GM19351 (cell line): ENCODE measurements around the gene PALLD.

Experiments
- ATAC-seq: cut with Tn5 transposase; IDR thresholded peaks from one replicate; pipeline ENCODE4 v1.9.1; 2021; ENCODE audit warnings: mild to moderate bottlenecking, moderate library complexity; ENCODE audit not compliant: unreplicated experiment

PALLD gene

GRCh38 chr4:168811786-168812651 is 315.2 kb downstream of the PALLD start:
- ATAC-seq: no peak

DNA sequence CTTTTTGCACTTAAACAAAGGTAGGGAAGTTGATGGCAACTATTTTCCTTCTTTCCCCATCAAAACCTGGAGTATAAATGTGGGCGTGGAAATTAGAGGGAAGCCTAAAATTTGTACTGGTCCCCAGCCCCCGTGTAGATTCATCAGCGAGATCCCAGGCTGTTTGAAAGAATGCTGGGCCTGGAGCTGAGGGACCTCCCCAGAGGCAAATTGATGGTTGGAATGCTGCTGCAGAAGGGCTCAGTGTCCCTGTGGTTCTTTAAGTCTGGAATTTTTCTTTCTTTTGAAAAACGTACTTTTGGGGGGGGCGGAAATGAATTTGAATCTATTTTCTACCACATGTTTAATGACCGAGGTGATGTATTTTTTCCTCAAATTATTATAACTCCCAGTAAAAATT is 316.0 kb downstream of the PALLD start:
- ATAC-seq: no peak

GRCh38 chr4:168813890-168814289 is 317.0 kb downstream of the PALLD start:
- no peak for ATAC-seq

DNA sequence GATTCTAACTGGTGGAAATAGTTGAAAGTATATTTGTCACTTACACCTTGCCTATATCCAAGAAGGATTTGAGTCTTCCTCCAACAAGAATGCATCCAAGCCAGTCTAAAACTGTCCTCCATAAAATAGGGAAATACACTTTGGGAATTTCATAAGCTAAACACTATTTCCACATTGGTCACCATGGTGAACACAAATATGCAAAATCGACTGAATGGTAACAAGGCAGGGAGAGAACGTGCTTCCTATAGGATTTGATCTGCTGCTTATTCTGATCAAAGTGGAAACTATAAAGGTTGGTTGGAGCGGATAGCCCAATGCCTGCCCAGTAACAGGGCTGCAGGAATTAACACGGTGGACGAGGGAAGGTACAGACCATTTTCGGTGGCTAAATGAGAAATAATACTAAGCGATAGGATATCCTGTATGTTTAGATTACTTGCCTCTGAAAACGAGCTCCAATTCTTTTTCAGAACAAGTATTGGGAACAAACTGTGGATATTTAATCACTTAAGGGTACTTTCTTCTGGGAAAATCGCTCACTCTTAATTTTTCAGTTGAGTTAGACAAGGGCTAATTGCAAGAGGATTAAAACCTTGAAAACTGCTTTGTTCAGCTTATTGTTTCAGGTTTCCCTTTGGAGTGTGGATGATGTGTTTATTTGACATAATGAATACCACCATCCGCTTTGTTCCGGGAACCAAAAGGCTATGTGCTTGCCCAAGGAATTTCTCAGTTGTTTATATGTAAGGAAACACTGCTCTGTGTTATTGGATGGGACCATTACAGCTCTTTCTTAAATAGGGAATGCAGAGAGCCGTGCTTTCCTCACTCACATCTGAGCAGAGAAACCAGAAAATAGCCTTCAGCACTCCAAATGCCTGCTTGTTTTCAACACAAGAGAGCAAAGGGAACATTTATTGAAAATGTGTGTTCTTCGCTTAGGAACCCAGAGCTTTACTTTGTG is 318.8 kb downstream of the PALLD start:
- ATAC-seq: no peak

DNA sequence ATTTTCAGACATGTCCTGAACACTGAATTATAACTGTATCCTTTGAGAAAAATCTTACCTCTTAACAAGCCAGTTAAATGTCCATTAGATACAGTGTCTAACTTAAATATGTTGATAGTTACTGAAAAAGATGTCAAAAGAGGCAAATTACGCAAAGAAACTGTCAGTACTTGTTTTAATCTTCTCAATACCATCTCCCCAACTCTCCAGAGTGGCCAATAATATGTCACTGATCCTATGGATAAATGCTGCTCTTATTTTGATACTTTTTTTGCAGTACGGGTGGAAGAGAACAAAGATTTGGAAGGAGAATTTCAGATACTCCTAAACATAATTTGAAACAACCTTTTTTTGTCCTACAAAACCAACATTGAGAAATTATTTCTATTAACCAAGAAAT is 320.5 kb downstream of the PALLD start:
- no peak for ATAC-seq

GRCh38 chr4:168822481-168822880 is 325.6 kb downstream of the PALLD start:
- no peak for ATAC-seq

DNA sequence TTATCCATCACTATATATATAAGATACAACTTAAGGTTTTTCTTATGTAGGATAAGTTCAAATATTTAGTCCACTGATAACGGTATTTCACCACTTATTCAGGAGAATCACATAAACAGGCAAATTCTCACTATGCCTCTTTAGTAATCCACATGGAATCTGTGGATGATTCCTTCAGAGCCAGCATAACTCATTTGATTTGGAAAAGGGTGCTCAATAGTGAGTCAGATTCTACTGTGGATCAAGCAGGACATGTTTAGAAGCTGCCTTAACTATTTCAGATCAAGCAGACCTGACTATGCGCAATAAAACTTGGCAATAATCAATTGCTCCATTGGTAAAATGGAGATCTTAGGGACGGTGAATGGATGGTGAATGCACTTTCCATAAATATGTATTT is 329.1 kb downstream of the PALLD start:
- ATAC-seq: no peak

GRCh38 chr4:168826620-168827019 is 329.8 kb downstream of the PALLD start:
- ATAC-seq: no peak

- no peak for ATAC-seq
These were observed 334.1 kb downstream of the PALLD start for GRCh38 chr4:168830777-168831512.

GRCh38 chr4:168831585-168831918 is 334.7 kb downstream of the PALLD start:
- ATAC-seq: peak; percentile 2

GRCh38 chr4:168831919-168832762 is 335.3 kb downstream of the PALLD start:
- ATAC-seq: peak; percentile 90

DNA sequence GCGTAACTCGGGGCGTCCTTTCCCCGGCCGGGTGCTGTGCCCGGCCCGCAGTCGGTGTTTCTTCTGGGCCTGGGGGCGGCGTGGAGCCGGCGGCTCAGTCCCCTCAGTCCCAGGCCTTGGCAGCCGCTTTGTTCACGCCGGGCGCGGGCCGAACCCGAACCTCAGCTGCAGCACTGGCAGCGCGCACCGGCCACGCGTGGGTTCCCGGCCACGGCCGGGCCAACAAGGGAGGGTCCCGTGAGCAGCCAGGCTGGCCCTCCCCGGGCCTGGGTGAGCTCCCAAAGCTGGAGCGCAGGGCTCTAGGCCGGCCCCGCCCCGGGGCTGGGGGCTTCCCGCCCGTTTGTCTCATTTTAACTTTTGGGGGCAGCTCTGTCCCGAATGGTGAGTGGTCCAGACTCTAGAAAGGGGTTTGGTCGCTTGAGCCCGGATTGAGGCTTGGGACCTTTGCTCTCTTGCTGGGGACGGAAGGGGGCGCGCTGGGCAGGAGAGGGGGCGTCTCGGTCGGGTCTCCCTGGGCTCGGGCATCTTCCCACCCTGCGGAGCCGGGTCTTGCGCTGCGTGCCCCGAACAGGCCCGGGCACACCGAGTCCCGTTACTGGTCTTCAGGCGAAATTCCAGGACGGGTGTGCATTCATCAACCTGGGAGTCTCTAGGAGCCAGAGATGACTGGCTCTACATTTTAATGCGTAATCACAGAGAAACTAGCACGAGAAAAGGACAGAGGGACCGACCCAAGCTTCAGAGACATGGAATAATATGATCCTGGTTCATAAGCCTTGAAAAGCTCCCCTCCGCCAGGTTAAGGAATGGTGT is 336.1 kb downstream of the PALLD start:
- peak; percentile 7 for ATAC-seq

DNA sequence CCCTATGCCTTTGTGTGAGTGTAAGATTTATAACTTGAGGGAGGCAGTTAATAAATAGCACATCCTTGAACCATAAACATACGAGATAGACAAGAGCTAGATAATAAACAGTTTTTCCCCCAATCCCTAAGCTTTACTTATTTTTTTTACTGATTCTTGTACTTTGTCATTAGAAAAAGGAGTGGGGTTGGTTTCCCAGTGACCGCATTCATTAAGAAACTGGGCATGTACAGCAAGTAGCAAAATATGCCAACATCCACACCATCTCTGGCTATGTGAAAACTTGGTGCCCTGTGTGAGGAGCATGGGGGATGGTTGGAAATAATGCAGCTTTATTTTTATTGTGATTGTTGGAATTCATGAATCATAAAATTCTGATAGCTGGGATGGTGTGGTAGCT is 337.0 kb downstream of the PALLD start:
- ATAC-seq: no peak

DNA sequence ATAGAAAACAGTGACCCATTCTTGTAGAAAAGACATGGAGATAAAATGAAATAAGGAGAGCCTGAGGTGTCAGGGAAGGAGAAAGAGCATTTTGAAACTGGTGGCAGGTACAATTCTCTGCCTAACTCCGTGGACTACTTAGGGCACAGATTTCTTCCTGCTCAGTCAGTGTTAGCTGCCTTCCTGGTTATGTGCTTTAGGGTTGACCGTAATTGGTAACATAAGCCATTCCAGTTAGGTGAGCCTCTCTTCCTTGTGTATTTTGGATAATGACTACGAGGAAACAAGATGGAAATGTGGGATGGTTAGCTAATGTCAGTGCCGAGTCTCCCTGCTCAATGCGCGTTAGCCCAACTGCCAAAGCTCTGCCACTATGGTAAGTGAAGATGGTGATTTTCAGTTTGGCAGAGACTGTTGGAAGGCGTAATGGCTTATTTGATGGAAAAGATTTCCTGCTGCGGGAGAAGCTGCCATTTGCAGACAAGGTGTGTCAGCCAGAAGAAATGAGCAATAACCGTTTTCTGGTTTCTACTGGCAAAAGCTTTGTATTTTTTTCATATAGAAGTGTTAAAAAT is 339.1 kb downstream of the PALLD start:
- no peak for ATAC-seq

GRCh38 chr4:168836490-168836889 is 339.6 kb downstream of the PALLD start:
- no peak for ATAC-seq

GRCh38 chr4:168837922-168838321 is 341.1 kb downstream of the PALLD start:
- no peak for ATAC-seq

DNA sequence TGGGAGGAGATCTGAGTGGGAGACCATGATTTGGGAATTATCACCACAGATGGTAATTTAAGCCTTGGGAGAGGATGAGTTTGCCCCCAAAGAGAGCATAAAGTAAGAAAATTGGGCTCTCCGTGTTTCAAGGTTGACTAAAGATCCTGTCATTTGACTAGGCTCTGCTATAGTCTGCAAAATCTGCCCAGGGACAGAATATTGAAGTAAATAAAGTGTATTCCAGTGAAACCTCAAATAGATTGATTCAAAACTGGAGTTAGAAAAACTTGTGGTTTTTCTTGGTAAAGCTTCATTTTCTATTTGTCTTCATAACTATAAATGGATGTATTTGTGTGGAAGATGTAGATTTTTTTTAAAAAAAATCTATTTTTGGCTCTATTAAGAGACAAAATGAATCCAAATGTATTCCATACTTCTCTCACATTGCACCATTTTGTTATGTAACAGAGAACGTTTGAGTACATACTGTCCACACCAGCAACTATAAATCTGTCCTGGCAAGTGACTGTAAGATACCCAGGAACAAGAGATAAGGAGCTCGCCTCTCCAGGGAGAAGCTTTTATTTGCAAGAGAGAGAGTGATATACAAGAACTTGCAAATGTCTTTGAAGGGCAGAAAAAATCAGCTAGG is 343.0 kb downstream of the PALLD start:
- no peak for ATAC-seq

GRCh38 chr4:168840392-168840763 is 343.5 kb downstream of the PALLD start:
- ATAC-seq: no peak
